T-helper 17 cell (primary cell): ENCODE results near the gene DMAC1. TPM values are rescaled to one million over a fixed set of nuclear protein-coding genes. Genes with fewer than 3 reads are reported as not detected.

ENCODE experiments used
- ATAC-seq: fragments of 150-1000 bp; cut with Tn5 transposase; 2 replicates; pipeline ENCODE4 v1.10.0; 2021; ENCODE audit warnings: mild to moderate bottlenecking, moderate library complexity
- DNase-seq, 3 donors: peaks; one replicate each; pipeline versions ENCODE4 v3.0.0 to v3.0.0-alpha.2; 2020 to 2021
- H3K9me3 ChIP-seq: one replicate; pipeline ENCODE4 v1.7.0; 2013; ENCODE audit warnings: low read length, mild to moderate bottlenecking; ENCODE audit not compliant: control insufficient read depth, poor library complexity, severe bottlenecking
- H3K27ac Mint-ChIP-seq: one replicate; pipeline ENCODE4 v1.8.0; 2022; ENCODE audit warnings: mild to moderate bottlenecking, moderate library complexity, mixed read lengths
- H3K27me3 Mint-ChIP-seq: one replicate; pipeline ENCODE4 v1.8.0; 2022; ENCODE audit warnings: mixed read lengths
- H3K36me3 Mint-ChIP-seq: one replicate; pipeline ENCODE4 v1.8.0; 2022; ENCODE audit warnings: low read depth, mixed read lengths
- H3K4me1 Mint-ChIP-seq: one replicate; pipeline ENCODE4 v1.8.0; 2022; ENCODE audit warnings: mild to moderate bottlenecking, mixed read lengths
- H3K4me3 Mint-ChIP-seq: one replicate; pipeline ENCODE4 v1.8.0; 2022; ENCODE audit warnings: mild to moderate bottlenecking, moderate library complexity, mixed read lengths
- total RNA-seq, 4 donors: library from RNA in 2 of 4; stranded (reverse) in 2 of 4; gene quantifications; one replicate each; pipeline ENCODE4 v1.2.3 and lab custom pipeline; 2022 to 2026

DMAC1 gene
- total RNA-seq, 2 donors from 2014 or later: 19.3 to 25.3 TPM

DNA sequence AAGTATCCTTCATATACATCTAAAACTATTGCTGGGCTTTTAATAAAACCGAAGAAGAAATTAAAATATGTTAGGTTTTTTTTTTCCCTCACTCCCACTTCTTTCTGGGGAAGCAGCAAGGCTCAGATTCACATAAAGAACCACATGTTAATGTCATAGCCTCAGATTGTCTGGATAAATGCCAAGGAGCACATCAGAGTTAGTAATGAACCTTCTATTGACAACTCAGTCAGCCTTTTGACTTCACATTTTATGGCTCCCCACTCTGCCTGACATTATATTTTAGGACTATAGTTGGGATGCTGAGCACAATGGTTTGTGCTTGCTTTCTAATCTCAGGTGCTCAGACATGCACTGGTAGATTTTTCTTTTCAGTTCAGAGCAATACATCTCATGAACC is 21.8 kb downstream of the DMAC1 start:
- Mint-ChIP-seq H3K27ac (no peak overlapping the region), H3K4me1 (no peaks in the 10 kb centered on the region), H3K27me3 (peaks cover 26% of the 10 kb centered on the region), H3K36me3 (peaks cover 2% of the 10 kb centered on the region), H3K4me3 (no peak overlapping the region)
- no peak for ATAC-seq
- no peak for DNase-seq
- H3K9me3 ChIP-seq: no peaks in the 10 kb centered on the region

DNA sequence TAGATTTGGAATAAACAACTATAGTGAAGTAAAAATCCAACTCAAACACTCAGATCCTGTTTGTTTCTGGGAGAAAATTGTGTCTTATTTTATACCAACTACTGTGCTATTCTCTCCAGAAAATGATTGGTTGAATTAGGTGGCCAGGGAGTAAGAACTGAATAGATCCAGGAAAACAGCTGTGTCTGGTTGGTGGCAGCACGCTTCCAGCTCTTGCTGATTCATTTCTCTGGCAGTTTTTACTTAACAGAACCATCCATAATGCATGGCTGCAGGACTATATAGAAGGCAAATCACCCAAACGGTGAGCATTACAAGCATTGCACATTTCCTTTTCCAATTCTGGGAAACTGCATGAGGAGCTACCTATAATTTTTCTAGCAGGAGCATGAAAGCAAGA is 29.5 kb downstream of the DMAC1 start:
- no peaks in the 10 kb centered on the region for H3K9me3 ChIP-seq
- no peaks in the 10 kb centered on the region for H3K4me1 Mint-ChIP-seq
- no peak overlapping the region for H3K4me3 Mint-ChIP-seq
- peaks cover 2% of the 10 kb centered on the region for H3K36me3 Mint-ChIP-seq
- ATAC-seq: no peak
- H3K27ac Mint-ChIP-seq: no peak overlapping the region
- H3K27me3 Mint-ChIP-seq: peaks cover 19% of the 10 kb centered on the region
- no peak for DNase-seq

- Mint-ChIP-seq H3K27ac (no peak overlapping the region), H3K36me3 (no peaks in the 10 kb centered on the region), H3K27me3 (no peaks in the 10 kb centered on the region), H3K4me1 (no peaks in the 10 kb centered on the region), H3K4me3 (no peak overlapping the region)
- ATAC-seq: no peak
- no peaks in the 10 kb centered on the region for H3K9me3 ChIP-seq
- no peak for DNase-seq
Observed at GRCh38 chr9:7762600-7762999, 37.0 kb downstream of the DMAC1 start.

DNA sequence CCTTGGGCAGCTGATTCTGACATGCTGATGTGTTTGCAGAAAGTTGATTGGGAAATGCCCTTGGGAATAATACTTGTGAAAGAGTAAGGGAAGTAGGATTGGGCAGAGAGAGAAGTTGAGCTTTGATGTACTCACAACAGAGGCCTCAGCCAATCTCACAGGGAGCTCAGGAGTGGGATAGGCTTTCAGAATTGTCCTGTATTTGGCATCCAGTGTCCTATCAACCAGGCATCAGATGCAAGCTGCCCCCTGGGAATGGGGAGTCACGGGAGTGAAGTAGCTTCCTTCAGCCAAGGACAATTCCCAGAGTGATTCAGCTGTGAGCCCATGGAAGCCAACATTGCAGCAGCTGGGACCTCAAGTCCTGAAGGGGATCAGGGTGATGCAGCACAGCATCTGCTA is 39.6 kb downstream of the DMAC1 start:
- Mint-ChIP-seq H3K36me3 (no peaks in the 10 kb centered on the region), H3K4me3 (no peak overlapping the region), H3K4me1 (no peaks in the 10 kb centered on the region), H3K27me3 (no peaks in the 10 kb centered on the region), H3K27ac (no peak overlapping the region)
- no peaks in the 10 kb centered on the region for H3K9me3 ChIP-seq
- no peak for ATAC-seq
- no peak for DNase-seq

DNA sequence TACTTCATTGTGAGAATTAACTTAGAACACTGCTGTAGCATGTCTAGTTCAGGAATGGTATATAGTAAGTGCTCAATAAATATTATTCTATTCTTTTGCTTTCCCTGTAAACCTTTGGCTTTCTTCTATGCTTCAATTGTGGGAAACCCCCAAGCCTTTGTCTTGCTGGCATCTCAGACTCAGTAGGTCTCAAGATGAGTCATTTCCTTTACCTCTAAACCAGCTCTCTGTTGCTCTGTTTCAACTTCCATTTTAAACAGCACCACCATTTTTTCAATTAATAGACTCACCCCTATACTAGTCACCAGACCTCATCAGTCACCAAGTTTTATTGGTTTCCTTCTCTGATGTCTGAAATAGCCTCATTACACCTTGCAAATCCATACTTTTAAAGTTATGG is 43.5 kb downstream of the DMAC1 start:
- H3K4me3 Mint-ChIP-seq: no peak overlapping the region
- no peaks in the 10 kb centered on the region for H3K27me3 Mint-ChIP-seq
- peak overlapping the region; percentile 0 for H3K27ac Mint-ChIP-seq
- H3K36me3 Mint-ChIP-seq: no peaks in the 10 kb centered on the region
- ATAC-seq (peak; percentile 77), DNase-seq (no peak)
- H3K9me3 ChIP-seq: no peaks in the 10 kb centered on the region
- H3K4me1 Mint-ChIP-seq: no peaks in the 10 kb centered on the region

- Mint-ChIP-seq H3K4me1 (no peaks in the 10 kb centered on the region), H3K27ac (no peak overlapping the region), H3K36me3 (no peaks in the 10 kb centered on the region), H3K27me3 (no peaks in the 10 kb centered on the region), H3K4me3 (no peak overlapping the region)
- DNase-seq (no peak), ATAC-seq (no peak)
- no peaks in the 10 kb centered on the region for H3K9me3 ChIP-seq
Observed at GRCh38 chr9:7752481-7752880, 47.1 kb downstream of the DMAC1 start.
